Vagina (tissue), 2 donors: ENCODE data around the gene SLC9A2. TPM values are rescaled to one million over a fixed set of nuclear protein-coding genes. Genes with fewer than 3 reads are reported as not detected.

Experiments used
- DNase-seq, 2 donors: peaks; one replicate each; pipeline ENCODE4 v3.0.0-alpha.2; 2017; ENCODE audit errors: extremely low spot score in 2 of 2
- H3K27ac ChIP-seq: fragments of 200-600 bp; sonication (generic); one replicate; pipeline ENCODE4 v1.5.1; 2019
- H3K27me3 ChIP-seq: fragments of 200-600 bp; sonication (generic); one replicate; pipeline ENCODE4 v1.5.1; 2019
- H3K36me3 ChIP-seq, 2 donors: fragments of 200-600 bp; sonication (generic); one replicate each; pipeline ENCODE4 v1.5.1; 2017 to 2019
- H3K4me1 ChIP-seq: fragments of 200-600 bp; sonication (generic); one replicate; pipeline ENCODE4 v1.5.1; 2019
- H3K4me3 ChIP-seq, 2 donors: fragments of 200-600 bp; sonication (generic); 1 replicate in 1 of 2; 2 replicates in 1 of 2; pipeline ENCODE4 v1.5.1; 2016 to 2019
- H3K9me3 ChIP-seq: fragments of 200-600 bp; sonication (generic); one replicate; pipeline ENCODE4 v1.5.1; 2019
- CTCF ChIP-seq, 3 experiments: fragments of 450-650 bp in 2 of 3; fragments of 200-600 bp in 1 of 3; sonication (generic) in 1 of 3; IDR thresholded peaks; one replicate each; pipeline ENCODE4 v1.5.1; 2017 to 2019; ENCODE audit warnings: antibody characterized with exemption in 3 of 3, mild to moderate bottlenecking in 2 of 3, moderate library complexity in 2 of 3
- POLR2A ChIP-seq, 2 donors: fragments of 450-650 bp; IDR thresholded peaks; one replicate each; pipeline ENCODE4 v1.6.1; 2017; ENCODE audit warnings: antibody characterized with exemption in 2 of 2, mild to moderate bottlenecking in 2 of 2, moderate library complexity in 2 of 2
- POLR2AphosphoS5 ChIP-seq, 2 donors: sonication (generic); formaldehyde crosslinking; IDR thresholded peaks; one replicate each; pipeline ENCODE4 v1.9.0; 2017; ENCODE audit warnings: antibody characterized with exemption in 2 of 2, mild to moderate bottlenecking in 2 of 2, low read depth in 1 of 2; ENCODE audit not compliant: insufficient read depth in 1 of 2
- intact Hi-C: fragments of 100-400 bp; cut with DNase I; formaldehyde crosslinking; loops from one replicate; pipeline ENCODE4 v1.15.1; 2023
- total RNA-seq: library from RNA; depleted of rRNA; stranded (reverse); fragments of >200 nt; gene quantifications from one replicate; pipeline ENCODE4 v1.2.3, GENCODE V29; 2016

Gene SLC9A2
- total RNA-seq, 1 donor from 2014 or later, result not detected

GRCh38 chr2:102669401-102669800, 50.0 kb downstream of the SLC9A2 start:
- H3K27me3 ChIP-seq, result no peaks in the 10 kb centered on the region
- no peak for DNase-seq
- H3K27ac ChIP-seq, result no peak overlapping the region
- intact Hi-C loops, result no loop called here
- H3K4me1 ChIP-seq, result no peaks in the 10 kb centered on the region
- TF ChIP-seq POLR2A (IDR thresholded peaks at IDR 0.05), result no peak
- TF ChIP-seq POLR2AphosphoS5 (IDR thresholded peaks at IDR 0.05; ENCODE audit: insufficient read depth in 1 of 2, low read depth in 1 of 2), result no peak
- no peak for TF ChIP-seq CTCF (IDR thresholded peaks at IDR 0.05)
- H3K9me3 ChIP-seq, result no peaks in the 10 kb centered on the region
- no peaks in the 10 kb centered on the region for H3K36me3 ChIP-seq
- no peak overlapping the region for H3K4me3 ChIP-seq

GRCh38 chr2:102672107-102672776, 52.9 kb downstream of the SLC9A2 start:
- TF ChIP-seq POLR2AphosphoS5 (IDR thresholded peaks at IDR 0.05; ENCODE audit: insufficient read depth in 1 of 2, low read depth in 1 of 2) (no peak), CTCF (IDR thresholded peaks at IDR 0.05) (no peak), POLR2A (IDR thresholded peaks at IDR 0.05) (no peak)
- no peaks in the 10 kb centered on the region for H3K27me3 ChIP-seq
- no peak for DNase-seq
- intact Hi-C loops, result no loop called here
- H3K4me3 ChIP-seq, result no peak overlapping the region
- no peaks in the 10 kb centered on the region for H3K9me3 ChIP-seq
- no peaks in the 10 kb centered on the region for H3K36me3 ChIP-seq
- H3K4me1 ChIP-seq, result no peaks in the 10 kb centered on the region
- H3K27ac ChIP-seq, result no peak overlapping the region

- Histone ChIP-seq H3K27me3 (no peaks in the 10 kb centered on the region), H3K4me1 (no peaks in the 10 kb centered on the region), H3K9me3 (no peaks in the 10 kb centered on the region), H3K36me3 (no peaks in the 10 kb centered on the region), H3K4me3 (no peak overlapping the region), H3K27ac (no peak overlapping the region)
- DNase-seq, result no peak
- intact Hi-C loops, result no loop called here
- TF ChIP-seq POLR2AphosphoS5 (IDR thresholded peaks at IDR 0.05; ENCODE audit: insufficient read depth in 1 of 2, low read depth in 1 of 2) (no peak), POLR2A (IDR thresholded peaks at IDR 0.05) (no peak), CTCF (IDR thresholded peaks at IDR 0.05) (no peak)
Measured at GRCh38 chr2:102674370-102674769, 55.0 kb downstream of the SLC9A2 start.

GRCh38 chr2:102674836-102675235, 55.5 kb downstream of the SLC9A2 start:
- Histone ChIP-seq H3K4me3 (no peak overlapping the region), H3K9me3 (no peaks in the 10 kb centered on the region), H3K36me3 (no peaks in the 10 kb centered on the region), H3K27me3 (no peaks in the 10 kb centered on the region), H3K27ac (no peak overlapping the region), H3K4me1 (no peaks in the 10 kb centered on the region)
- intact Hi-C loops, result no loop called here
- no peak for DNase-seq
- no peak for TF ChIP-seq POLR2A (IDR thresholded peaks at IDR 0.05)
- TF ChIP-seq CTCF (IDR thresholded peaks at IDR 0.05), result no peak
- no peak for TF ChIP-seq POLR2AphosphoS5 (IDR thresholded peaks at IDR 0.05; ENCODE audit: insufficient read depth in 1 of 2, low read depth in 1 of 2)
